Esophagus squamous epithelium (tissue), 5 donors: ENCODE measurements around the gene FOXA3. TPM values are rescaled to one million over a fixed set of nuclear protein-coding genes. Genes with fewer than 3 reads are reported as not detected.

Experiments used
- DNase-seq: peaks from one replicate; lab custom pipeline; 2025; lab: John Stamatoyannopoulos, UW
- H3K27ac ChIP-seq, 4 donors: fragments of 200-600 bp; sonication (generic); one replicate each; pipeline ENCODE4 v1.5.1; 2016 to 2019; ENCODE audit warnings: mild to moderate bottlenecking in 1 of 4
- H3K27me3 ChIP-seq, 4 donors: fragments of 200-600 bp; sonication (generic); 1 replicate in 3 of 4; 2 replicates in 1 of 4; pipeline versions ENCODE4 v1.5.1 to v1.6.0; 2017 to 2021; ENCODE audit warnings: antibody characterized with exemption in 1 of 4
- H3K36me3 ChIP-seq, 3 donors: fragments of 200-600 bp; sonication (generic); one replicate each; pipeline ENCODE4 v1.5.1; 2016 to 2019
- H3K4me1 ChIP-seq, 3 donors: fragments of 200-600 bp; sonication (generic); one replicate each; pipeline ENCODE4 v1.5.1; 2017 to 2019
- H3K4me3 ChIP-seq, 4 donors: fragments of 200-600 bp; sonication (generic); 1 replicate in 3 of 4; 2 replicates in 1 of 4; pipeline ENCODE4 v1.5.1; 2016 to 2019; ENCODE audit warnings: mild to moderate bottlenecking in 2 of 4, moderate library complexity in 1 of 4
- H3K9me3 ChIP-seq, 3 donors: fragments of 200-600 bp; sonication (generic); one replicate each; pipeline ENCODE4 v1.5.1; 2016 to 2019
- CTCF ChIP-seq, 6 experiments: fragments of 450-650 bp in 4 of 6; fragments of 200-600 bp in 2 of 6; sonication (generic) in 2 of 6; IDR thresholded peaks; one replicate each; pipeline ENCODE4 v1.5.1; 2016 to 2019; ENCODE audit warnings: antibody characterized with exemption in 6 of 6, mild to moderate bottlenecking in 4 of 6, moderate library complexity in 4 of 6
- POLR2A ChIP-seq, 4 donors: fragments of 450-650 bp; IDR thresholded peaks; one replicate each; pipeline ENCODE4 v1.6.1; 2017; ENCODE audit warnings: antibody characterized with exemption in 4 of 4, mild to moderate bottlenecking in 4 of 4, moderate library complexity in 3 of 4
- WGBS, 2 donors: methylation state at CpG; one replicate each; pipeline ENCODE4 v1.1.5; 2018; 5-methylcytosine and 5-hydroxymethylcytosine counted together
- intact Hi-C: fragments of 100-400 bp; cut with DNase I; formaldehyde crosslinking; loops from one replicate; pipeline ENCODE4 v1.15.0; 2022
- total RNA-seq, 4 donors: library from RNA; depleted of rRNA; stranded (reverse); fragments of >200 nt; gene quantifications; one replicate each; pipeline ENCODE4 v1.1.0, GENCODE V29; 2016
- donor health status: DM: yes; HTN: yes; CAD: no.

Gene FOXA3
- total RNA-seq, 4 donors from 2014 or later, result 0.18 TPM; not detected in 3

GRCh38 chr19:45817010-45817724 lies 47.0 kb upstream of the FOXA3 start:
- Histone ChIP-seq H3K27ac (no peak overlapping the region), H3K9me3 (no peaks in the 10 kb centered on the region), H3K4me3 (no peak overlapping the region), H3K36me3 (peaks cover 0 to 37% (median 0%) of the 10 kb centered on the region in 3 donors), H3K4me1 (peaks cover 19 to 70% (median 20%) of the 10 kb centered on the region in 3 donors), H3K27me3 (peaks cover 0 to 19% (median 0%) of the 10 kb centered on the region in 4 donors)
- 13 to 17% methylated on average over 14 to 20 of the region's 24 CpGs for WGBS, 2 donors
- DNase-seq, result peak; percentile 66
- TF ChIP-seq CTCF (IDR thresholded peaks at IDR 0.05), result peak; percentile 92 to 98 (median 96)
- TF ChIP-seq POLR2A (IDR thresholded peaks at IDR 0.05), result no peak
- intact Hi-C loops, result no loop called here

GRCh38 chr19:45817725-45818301 lies 46.3 kb upstream of the FOXA3 start:
- H3K9me3 ChIP-seq, result no peaks in the 10 kb centered on the region
- H3K4me3 ChIP-seq, result no peak overlapping the region
- 78% methylated on average over 9 of the region's 19 CpGs; no CpG with 5 or more reads in 1 of the 2 donors for WGBS, 2 donors
- DNase-seq, result no peak
- peaks cover 0 to 43% (median 5%) of the 10 kb centered on the region in 3 donors for H3K36me3 ChIP-seq
- H3K4me1 ChIP-seq, result peaks cover 19 to 63% (median 20%) of the 10 kb centered on the region in 3 donors
- TF ChIP-seq POLR2A (IDR thresholded peaks at IDR 0.05), result no peak
- TF ChIP-seq CTCF (IDR thresholded peaks at IDR 0.05), result no peak
- intact Hi-C loops, result no loop called here
- no peak overlapping the region for H3K27ac ChIP-seq
- H3K27me3 ChIP-seq, result peaks cover 0 to 19% (median 0%) of the 10 kb centered on the region in 4 donors

- no peak overlapping the region for H3K4me3 ChIP-seq
- TF ChIP-seq CTCF (IDR thresholded peaks at IDR 0.05) (no peak), POLR2A (IDR thresholded peaks at IDR 0.05) (no peak)
- peaks cover 2 to 63% (median 8%) of the 10 kb centered on the region in 3 donors for H3K36me3 ChIP-seq
- H3K9me3 ChIP-seq, result no peaks in the 10 kb centered on the region
- no peak for DNase-seq
- peaks cover 0 to 10% (median 0%) of the 10 kb centered on the region in 4 donors for H3K27me3 ChIP-seq
- H3K27ac ChIP-seq, result no peak overlapping the region
- WGBS, 2 donors, result 76 to 78% methylated on average over 3 to 5 of the region's 6 CpGs
- intact Hi-C loops, result no loop called here
- H3K4me1 ChIP-seq, result peaks cover 19 to 66% (median 26%) of the 10 kb centered on the region in 3 donors
These were observed 44.4 kb upstream of the FOXA3 start for GRCh38 chr19:45819769-45820168.

GRCh38 chr19:45820413-45821102 lies 43.6 kb upstream of the FOXA3 start:
- H3K4me1 ChIP-seq, result peaks cover 13 to 64% (median 21%) of the 10 kb centered on the region in 3 donors
- H3K27ac ChIP-seq, result no peak overlapping the region
- peaks cover 0 to 3% (median 0%) of the 10 kb centered on the region in 4 donors for H3K27me3 ChIP-seq
- TF ChIP-seq POLR2A (IDR thresholded peaks at IDR 0.05) (no peak), CTCF (IDR thresholded peaks at IDR 0.05) (no peak)
- WGBS, 2 donors, result 57 to 76% methylated on average over 9 to 18 of the region's 20 CpGs
- no peak for DNase-seq
- no peak overlapping the region for H3K4me3 ChIP-seq
- intact Hi-C loops, result no loop called here
- H3K36me3 ChIP-seq, result peaks cover 10 to 71% (median 12%) of the 10 kb centered on the region in 3 donors
- no peaks in the 10 kb centered on the region for H3K9me3 ChIP-seq
